Transverse colon (tissue), 3 donors: ENCODE data around the gene CACNA1E.

Experiments used
- POLR2A ChIP-seq: fragments of 450-650 bp; IDR thresholded peaks from one replicate; pipeline ENCODE4 v1.6.1; 2016; ENCODE audit warnings: antibody characterized with exemption, mild to moderate bottlenecking, moderate library complexity
- TF ChIP-seq, protein P1 (sequence below), 5 experiments: fragments of 200-600 bp in 3 of 5; fragments of 450-650 bp in 2 of 5; sonication (generic) in 3 of 5; IDR thresholded peaks; 1 replicate in 2 of 5; 2 replicates in 3 of 5; pipeline ENCODE4 v1.5.1; 2016 to 2017; ENCODE audit warnings: antibody characterized with exemption in 5 of 5, inconsistent platforms in 3 of 5, mild to moderate bottlenecking in 2 of 5, moderate library complexity in 1 of 5

DNA sequence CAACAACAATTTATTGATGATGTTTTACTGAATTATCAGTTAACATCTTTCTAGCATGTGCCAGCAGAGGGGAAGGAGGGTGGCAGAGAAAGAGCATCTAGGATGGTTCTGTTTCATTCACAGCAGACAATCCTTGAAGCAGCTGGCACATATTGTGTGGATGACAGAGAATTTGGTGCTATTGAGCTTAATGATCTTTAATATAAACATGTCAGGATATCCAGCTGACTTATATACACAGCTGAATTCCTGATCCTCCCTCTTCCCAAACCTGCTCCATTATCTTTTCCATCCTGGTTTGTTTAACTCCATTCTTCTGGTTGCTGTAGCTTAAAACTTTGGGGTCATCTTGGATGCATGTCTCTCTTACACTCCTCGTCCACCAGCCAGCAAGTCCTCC is 218.6 kb downstream of the CACNA1E start:
- TF ChIP-seq, protein P1, sequence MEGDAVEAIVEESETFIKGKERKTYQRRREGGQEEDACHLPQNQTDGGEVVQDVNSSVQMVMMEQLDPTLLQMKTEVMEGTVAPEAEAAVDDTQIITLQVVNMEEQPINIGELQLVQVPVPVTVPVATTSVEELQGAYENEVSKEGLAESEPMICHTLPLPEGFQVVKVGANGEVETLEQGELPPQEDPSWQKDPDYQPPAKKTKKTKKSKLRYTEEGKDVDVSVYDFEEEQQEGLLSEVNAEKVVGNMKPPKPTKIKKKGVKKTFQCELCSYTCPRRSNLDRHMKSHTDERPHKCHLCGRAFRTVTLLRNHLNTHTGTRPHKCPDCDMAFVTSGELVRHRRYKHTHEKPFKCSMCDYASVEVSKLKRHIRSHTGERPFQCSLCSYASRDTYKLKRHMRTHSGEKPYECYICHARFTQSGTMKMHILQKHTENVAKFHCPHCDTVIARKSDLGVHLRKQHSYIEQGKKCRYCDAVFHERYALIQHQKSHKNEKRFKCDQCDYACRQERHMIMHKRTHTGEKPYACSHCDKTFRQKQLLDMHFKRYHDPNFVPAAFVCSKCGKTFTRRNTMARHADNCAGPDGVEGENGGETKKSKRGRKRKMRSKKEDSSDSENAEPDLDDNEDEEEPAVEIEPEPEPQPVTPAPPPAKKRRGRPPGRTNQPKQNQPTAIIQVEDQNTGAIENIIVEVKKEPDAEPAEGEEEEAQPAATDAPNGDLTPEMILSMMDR (IDR thresholded peaks at IDR 0.05) = no peak
- TF ChIP-seq POLR2A = no peak
